HG02588 (cell line): ENCODE data around the gene DARS1.
"Not testable (repeated sequence)": the region's sequence is repeated elsewhere in the genome, so short reads cannot be mapped to it uniquely, and the experiment has no call there.

ENCODE experiments used
- ATAC-seq: cut with Tn5 transposase; IDR thresholded peaks from one replicate; pipeline ENCODE4 v1.9.1; 2021; ENCODE audit warnings: mild to moderate bottlenecking, moderate library complexity; ENCODE audit not compliant: unreplicated experiment

DARS1 gene

GRCh38 chr2:135986507-135986906 lies 1.1 kb upstream of the DARS1 start:
- no peak for ATAC-seq

GRCh38 chr2:135985826-135986393 lies 484 bp upstream of the DARS1 start:
- peak; percentile 48 for ATAC-seq

GRCh38 chr2:135984199-135985017 lies 1.0 kb downstream of the DARS1 start:
- ATAC-seq, result peak; percentile 33

GRCh38 chr2:135980434-135981079 lies 4.9 kb downstream of the DARS1 start:
- ATAC-seq, result no peak

- ATAC-seq, result no peak
These were observed 9.7 kb downstream of the DARS1 start for GRCh38 chr2:135975702-135976101.

GRCh38 chr2:135974036-135974435 lies 11.4 kb downstream of the DARS1 start:
- no peak for ATAC-seq

GRCh38 chr2:135969655-135970387 lies 15.6 kb downstream of the DARS1 start:
- no peak for ATAC-seq

- ATAC-seq, result no peak
These were observed 19.7 kb downstream of the DARS1 start for GRCh38 chr2:135965756-135966155.

- not testable (repeated sequence) for ATAC-seq
These were observed 21.0 kb downstream of the DARS1 start for GRCh38 chr2:135964404-135964803.

- no peak for ATAC-seq
These were observed 21.6 kb downstream of the DARS1 start for GRCh38 chr2:135963841-135964240.

- ATAC-seq, result peak; percentile 55
These were observed 22.9 kb downstream of the DARS1 start for GRCh38 chr2:135962366-135963123.

GRCh38 chr2:135960656-135961551 lies 24.5 kb downstream of the DARS1 start:
- no peak for ATAC-seq

- no peak for ATAC-seq
These were observed 25.3 kb downstream of the DARS1 start for GRCh38 chr2:135960150-135960549.

GRCh38 chr2:135958927-135959326 lies 26.5 kb downstream of the DARS1 start:
- not testable (repeated sequence) for ATAC-seq

- no peak for ATAC-seq
These were observed 31.3 kb downstream of the DARS1 start for GRCh38 chr2:135954020-135954601.

GRCh38 chr2:135952891-135953290 lies 32.5 kb downstream of the DARS1 start:
- ATAC-seq, result no peak

- ATAC-seq, result no peak
These were observed 34.3 kb downstream of the DARS1 start for GRCh38 chr2:135951041-135951583.

- no peak for ATAC-seq
These were observed 35.8 kb downstream of the DARS1 start for GRCh38 chr2:135949451-135950234.
